ENCODE results near the gene TRAPPC8.
A peak's percentile ranks its signal among the peaks of the same experiment; 100 is the strongest.

Gene TRAPPC8

DNA sequence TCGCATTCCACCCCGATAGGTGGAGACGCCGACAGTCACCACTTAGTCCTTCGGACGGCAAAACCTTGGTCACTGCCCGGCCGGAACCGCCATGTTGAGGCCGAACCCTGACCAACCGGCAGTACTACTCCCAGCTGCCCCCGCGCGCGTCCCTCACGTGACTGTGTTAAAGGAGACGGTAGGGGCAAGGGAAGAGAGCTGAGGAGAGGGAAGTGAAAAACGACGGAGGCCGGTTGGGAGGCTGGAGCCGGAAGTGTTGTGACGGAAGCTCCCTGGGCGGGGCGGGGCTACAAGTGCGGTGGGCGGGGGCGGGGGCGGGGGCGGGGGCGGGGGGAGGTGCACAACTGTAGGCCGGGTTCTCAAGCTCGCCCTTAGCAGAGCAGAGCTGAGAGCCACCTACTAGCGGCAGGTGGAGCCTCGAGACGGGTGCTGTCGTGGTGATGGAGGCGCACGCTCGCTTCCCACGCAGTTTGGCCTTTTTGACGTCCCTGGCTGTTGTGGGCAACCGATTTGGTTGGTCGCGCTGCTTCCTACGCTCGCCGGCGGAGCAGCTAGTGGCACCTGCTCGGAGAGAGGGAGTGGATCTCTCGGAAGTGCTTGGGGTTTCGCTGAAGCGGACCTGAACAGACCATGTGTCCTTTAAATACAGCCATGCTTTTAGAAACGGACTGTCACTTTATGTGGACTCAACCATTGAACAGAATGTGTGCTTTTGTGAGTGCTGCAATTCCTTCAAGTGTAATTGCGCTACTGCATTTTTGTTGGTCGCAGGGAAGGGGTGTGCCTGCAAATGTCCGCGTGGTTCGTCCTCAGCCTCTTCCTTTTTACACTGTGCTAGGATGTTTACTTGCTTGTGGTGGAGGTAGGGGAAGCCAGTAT, at the start of gene TRAPPC8:
TSS of gene TRAPPC8 (minus strand) at position 130 of the 879 bp plus-strand sequence. CDS start 364 bp downstream, outside the sequence.
- DNase-seq (ENCODE audit: extremely low read depth, low read depth): peak; percentile 95
- TF ChIP-seq, protein P1, sequence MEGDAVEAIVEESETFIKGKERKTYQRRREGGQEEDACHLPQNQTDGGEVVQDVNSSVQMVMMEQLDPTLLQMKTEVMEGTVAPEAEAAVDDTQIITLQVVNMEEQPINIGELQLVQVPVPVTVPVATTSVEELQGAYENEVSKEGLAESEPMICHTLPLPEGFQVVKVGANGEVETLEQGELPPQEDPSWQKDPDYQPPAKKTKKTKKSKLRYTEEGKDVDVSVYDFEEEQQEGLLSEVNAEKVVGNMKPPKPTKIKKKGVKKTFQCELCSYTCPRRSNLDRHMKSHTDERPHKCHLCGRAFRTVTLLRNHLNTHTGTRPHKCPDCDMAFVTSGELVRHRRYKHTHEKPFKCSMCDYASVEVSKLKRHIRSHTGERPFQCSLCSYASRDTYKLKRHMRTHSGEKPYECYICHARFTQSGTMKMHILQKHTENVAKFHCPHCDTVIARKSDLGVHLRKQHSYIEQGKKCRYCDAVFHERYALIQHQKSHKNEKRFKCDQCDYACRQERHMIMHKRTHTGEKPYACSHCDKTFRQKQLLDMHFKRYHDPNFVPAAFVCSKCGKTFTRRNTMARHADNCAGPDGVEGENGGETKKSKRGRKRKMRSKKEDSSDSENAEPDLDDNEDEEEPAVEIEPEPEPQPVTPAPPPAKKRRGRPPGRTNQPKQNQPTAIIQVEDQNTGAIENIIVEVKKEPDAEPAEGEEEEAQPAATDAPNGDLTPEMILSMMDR (IDR thresholded peaks at IDR 0.05; ENCODE audit: low read depth, low read length): no peak; the same call in 1 of the 2 replicates

DNA sequence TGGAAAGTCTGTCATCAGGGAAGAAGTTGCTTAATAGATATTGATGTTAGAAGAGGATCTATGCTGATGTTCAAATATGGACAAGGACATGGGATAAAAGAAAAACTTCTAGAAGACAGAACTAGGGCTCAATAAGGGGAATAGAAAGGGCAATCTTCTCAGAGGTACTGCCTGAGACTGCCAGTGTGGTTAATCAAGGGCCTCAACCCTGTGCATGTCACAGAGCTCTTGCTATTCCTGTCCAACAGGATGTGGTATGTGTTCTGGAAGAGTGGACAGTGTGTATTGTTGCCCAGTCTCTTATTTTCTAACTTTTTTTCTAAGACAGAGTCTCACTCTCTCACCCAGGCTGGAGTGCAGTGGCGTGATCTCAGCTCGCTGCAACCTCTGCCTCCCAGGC, 47.9 kb upstream of the TRAPPC8 start:
- TF ChIP-seq, protein P1 (IDR thresholded peaks at IDR 0.05; ENCODE audit: low read depth, low read length): no peak
- no peak for DNase-seq (ENCODE audit: extremely low read depth, low read depth)

DNA sequence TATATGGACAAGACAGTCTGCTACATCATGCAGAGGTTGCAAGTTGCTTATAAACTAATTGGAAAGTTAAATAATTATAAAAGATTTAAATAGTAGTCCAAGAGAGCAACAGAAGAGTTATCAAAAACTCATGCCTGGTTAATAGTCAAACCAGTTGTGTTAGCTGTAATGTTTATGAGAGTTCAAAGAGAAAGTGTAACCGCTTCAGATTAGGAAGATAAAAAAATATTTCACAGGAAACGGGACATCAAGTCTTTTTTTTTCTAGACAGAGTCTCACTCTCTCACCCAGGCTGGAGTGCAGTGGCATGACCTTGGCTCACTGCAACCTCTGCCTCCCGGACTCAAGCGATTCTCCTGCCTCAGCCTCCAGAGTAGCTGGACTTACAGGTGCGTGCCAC, 41.0 kb upstream of the TRAPPC8 start:
- no peak for DNase-seq (ENCODE audit: extremely low read depth, low read depth)
- TF ChIP-seq, protein P1 (IDR thresholded peaks at IDR 0.05; ENCODE audit: low read depth, low read length): no peak

GRCh38 chr18:31983020-31983419, 40.1 kb upstream of the TRAPPC8 start:
- TF ChIP-seq, protein P1 (IDR thresholded peaks at IDR 0.05; ENCODE audit: low read depth, low read length): no peak
- DNase-seq (ENCODE audit: extremely low read depth, low read depth): no peak

DNA sequence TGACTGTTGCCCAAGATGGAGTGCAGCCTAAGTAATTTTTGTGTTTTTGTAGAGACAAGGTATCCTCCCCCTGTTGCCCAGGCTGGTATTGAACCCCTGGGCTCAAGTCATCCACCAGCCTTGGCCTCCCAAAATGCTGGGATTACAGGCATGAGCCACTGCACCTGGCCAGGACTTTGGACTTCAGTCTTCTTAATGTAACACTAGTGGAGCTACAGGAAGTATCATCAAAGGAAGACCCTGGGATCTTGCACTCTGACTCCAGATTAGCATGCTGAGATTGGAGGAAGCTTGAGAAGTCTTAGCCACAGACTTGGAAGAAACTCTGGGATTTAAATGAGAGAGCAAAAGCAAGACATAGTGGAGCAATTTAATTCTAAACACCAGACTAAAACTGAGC, 37.9 kb upstream of the TRAPPC8 start:
- no peak for DNase-seq (ENCODE audit: extremely low read depth, low read depth)
- TF ChIP-seq, protein P1 (IDR thresholded peaks at IDR 0.05; ENCODE audit: low read depth, low read length): no peak

- TF ChIP-seq, protein P1 (IDR thresholded peaks at IDR 0.05; ENCODE audit: low read depth, low read length): no peak
- no peak for DNase-seq (ENCODE audit: extremely low read depth, low read depth)
These were observed 36.8 kb upstream of the TRAPPC8 start for GRCh38 chr18:31979714-31980113.

- no peak for DNase-seq (ENCODE audit: extremely low read depth, low read depth)
- TF ChIP-seq, protein P1 (IDR thresholded peaks at IDR 0.05; ENCODE audit: low read depth, low read length): no peak
These were observed 35.7 kb upstream of the TRAPPC8 start for GRCh38 chr18:31978616-31979015.
